Heart left ventricle (tissue), 13 donors: Measurements from ENCODE around the gene MAP4K4.

ENCODE experiments used
- CTCF ChIP-seq, 12 donors: fragments of 200-600 bp; sonication (generic) in 4 of 12; IDR thresholded peaks; one replicate each; pipeline versions ENCODE4 v1.5.0 to v1.8.0; 2018 to 2022; ENCODE audit warnings: antibody characterized with exemption in 12 of 12, mild to moderate bottlenecking in 5 of 12
- POLR2A ChIP-seq, 2 donors: fragments of 450-650 bp; IDR thresholded peaks; one replicate each; pipeline ENCODE4 v1.6.1; 2017; ENCODE audit warnings: antibody characterized with exemption in 2 of 2, mild to moderate bottlenecking in 2 of 2, moderate library complexity in 2 of 2
- donor health status: ischemic (EF 13 %, LVEDD 7.1; RV severe dilation, severe dysfunction).
- donor health status: DM: no; HTN: yes; CAD: no.
- donor health status: DM: no; HTN: no; CAD: no.
- donor health status: ischemic (EF 25% LVEDD 6.9; RV normal size, moderate dysfunction).
- donor health status: ischemic (EF 25% LVEDD 5.7; RV mildly dilated, moderate dysfunction).
- donor health status: ischemic (EF 35%, LVEDD 5.7; RV mildly dilated, moderate dysfunction).
- donor health status: nonischemic (EF 11% LVEDD 7.7; RV severe dilation, severe dysfunction).
- donor health status: DM: yes; HTN: yes; CAD: no.
- donor health status: PGD.
- donor health status: ischemic (EF 29% LVEDD 5.4; RV normal size, mild dysfunction).
- donor health status: nonischemic (EF 23%, LVEDD 6.1; RV moderate dilation, normal function).

- no peak for TF ChIP-seq CTCF (IDR thresholded peaks at IDR 0.05)
- no peak for TF ChIP-seq POLR2A (IDR thresholded peaks at IDR 0.05)
Measured at GRCh38 chr2:101723371-101724124, 26.0 kb downstream of the MAP4K4 start.
